ENCODE measurements around the gene SSR3.
A peak's percentile ranks its signal among the peaks of the same experiment; 100 is the strongest.

The SSR3 gene

DNA sequence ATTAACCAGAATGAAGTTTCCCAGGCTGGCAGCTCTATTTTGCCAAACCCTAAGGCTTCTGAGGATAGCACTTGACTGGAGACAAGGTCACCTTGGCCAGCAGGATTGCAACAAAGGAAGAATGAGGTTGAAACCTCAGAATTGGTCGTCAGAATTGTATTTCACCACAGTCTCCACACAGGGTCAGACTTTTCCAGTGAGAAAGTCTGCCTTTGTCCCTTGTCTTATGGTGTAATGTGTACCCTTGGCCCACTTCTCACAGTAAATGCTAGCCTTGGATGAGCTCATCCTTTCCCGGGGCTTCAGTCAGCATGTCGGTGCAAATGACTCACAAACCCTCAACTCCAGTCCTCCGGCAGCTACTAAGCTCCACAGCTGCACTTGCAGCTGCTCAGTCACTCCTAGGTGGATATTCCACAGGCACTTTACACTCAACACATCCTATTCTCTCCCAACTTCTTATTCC, 19.7 kb downstream of the SSR3 start:
- no peak for DNase-seq

DNA sequence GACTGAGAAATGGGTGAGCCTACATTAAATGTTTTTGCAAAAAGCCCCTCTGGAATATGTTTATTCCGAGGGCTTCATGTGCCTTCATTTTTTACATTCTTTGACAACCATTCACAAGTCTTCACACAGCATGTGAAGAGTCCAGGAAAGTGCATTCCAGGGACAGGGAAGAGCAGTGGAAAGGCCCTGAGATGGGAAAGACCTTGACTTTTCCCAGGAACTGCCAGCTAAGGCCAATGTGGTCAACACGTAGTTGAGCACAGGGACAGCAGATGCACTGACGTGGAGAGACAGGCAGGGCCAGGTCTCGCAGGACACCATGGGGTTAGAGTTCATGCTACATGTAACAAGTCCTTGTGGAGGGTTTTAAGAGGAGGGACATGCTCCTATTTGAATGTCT, 21.7 kb downstream of the SSR3 start:
- DNase-seq: no peak

- no peak for DNase-seq
These were observed 22.2 kb downstream of the SSR3 start for GRCh38 chr3:156532730-156533129.

DNA sequence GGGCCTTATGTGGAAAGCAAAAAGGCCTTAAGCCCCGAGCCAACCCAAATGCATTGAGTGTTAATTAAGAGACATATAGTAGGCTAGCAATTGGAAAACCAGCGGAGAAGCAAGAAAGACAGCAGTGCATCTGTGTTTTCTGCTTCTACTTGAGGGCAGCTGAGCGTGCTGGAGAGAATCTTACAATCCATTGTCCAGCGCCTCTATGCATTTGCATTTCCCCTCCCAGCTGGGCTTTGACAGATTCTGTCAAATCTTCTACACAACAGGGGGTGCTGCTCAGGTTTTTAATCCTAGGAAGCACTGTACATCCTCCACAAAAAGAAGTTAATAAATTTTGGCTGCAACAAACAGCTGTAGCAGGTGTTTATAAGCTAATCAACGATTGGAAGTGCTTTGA, 23.9 kb downstream of the SSR3 start:
- DNase-seq: no peak

GRCh38 chr3:156527060-156527459, 27.9 kb downstream of the SSR3 start:
- DNase-seq: no peak

- no peak for DNase-seq
These were observed 29.1 kb downstream of the SSR3 start for GRCh38 chr3:156525808-156526207.

DNA sequence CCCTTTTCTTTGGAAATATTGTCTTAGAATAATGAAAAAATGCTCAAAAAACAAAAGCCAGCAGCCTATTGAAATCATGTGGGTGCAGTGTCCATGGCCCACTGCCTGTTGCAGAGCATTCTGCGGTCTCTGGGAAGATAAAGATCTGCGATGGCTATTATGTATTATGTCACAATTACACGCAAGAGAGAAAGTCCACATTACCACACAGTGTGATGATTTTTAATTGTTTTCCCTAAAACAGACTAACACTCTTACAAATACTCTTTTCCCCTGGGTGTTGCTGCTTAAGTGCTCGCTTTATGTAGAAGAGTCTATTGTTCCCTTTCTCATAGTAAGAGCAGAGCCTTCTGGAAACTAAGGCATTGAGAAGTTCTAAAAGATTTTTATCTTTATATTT, 32.2 kb downstream of the SSR3 start:
- DNase-seq: no peak

DNA sequence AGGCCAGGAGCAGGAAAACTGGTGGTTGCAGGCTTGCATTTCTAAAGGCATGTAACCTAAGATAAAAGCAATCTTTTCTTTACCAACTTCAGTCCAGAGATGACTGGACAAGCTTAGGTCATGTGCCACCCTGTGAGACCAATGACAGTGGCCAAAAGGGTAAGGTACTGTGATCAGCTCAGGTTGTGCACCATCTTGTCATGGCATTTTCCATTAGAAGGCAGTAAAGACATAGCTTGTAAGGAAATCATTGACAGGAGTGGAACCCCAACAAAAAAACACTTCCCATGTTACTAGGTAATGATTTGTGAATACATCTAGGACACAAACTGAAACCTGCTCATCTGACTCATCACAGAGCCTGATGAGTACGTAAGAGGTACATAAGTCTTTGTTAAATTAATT, 35.2 kb downstream of the SSR3 start:
- DNase-seq: no peak

DNA sequence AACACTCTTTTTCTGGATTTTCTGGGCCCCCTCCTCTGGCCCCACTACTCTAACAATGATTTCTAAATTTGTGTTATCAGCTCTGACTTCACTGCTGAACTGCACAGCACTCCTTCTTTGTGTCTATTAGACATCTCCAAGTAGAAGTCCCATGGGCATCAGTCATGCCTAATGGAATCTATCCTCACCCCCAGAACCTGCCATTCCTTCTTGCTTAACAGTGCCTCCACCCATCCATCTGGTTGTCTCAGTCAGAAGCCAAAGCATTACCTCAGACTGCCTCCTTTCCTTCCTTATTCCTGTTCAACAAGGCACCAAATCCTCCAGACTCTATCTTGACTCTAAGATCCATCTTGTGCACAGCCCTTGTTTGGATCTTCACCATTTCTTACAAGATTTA, 36.2 kb downstream of the SSR3 start:
- no peak for DNase-seq

GRCh38 chr3:156516961-156517360, 38.0 kb downstream of the SSR3 start:
- no peak for DNase-seq

DNA sequence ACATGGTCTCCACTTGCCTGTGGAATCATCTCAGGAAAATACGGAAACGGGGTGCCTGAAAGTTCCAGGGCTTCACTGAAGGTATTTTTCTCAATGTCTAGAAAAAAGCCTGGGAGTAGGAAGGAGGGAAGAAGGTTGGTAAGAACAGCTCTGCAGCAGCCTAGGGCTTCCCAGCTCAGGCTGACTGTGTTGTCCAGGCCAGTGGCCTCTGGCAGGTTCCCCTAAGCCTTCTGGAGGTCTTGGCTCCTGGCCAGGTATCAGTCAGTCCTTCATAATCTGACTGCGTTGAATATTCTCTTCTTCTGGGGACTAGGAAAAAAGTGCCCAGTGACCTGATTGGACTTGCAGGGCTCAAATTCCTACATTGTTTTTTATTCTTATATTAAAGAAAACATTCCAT, 38.6 kb downstream of the SSR3 start:
- DNase-seq: no peak

- no peak for DNase-seq
These were observed 41.3 kb downstream of the SSR3 start for GRCh38 chr3:156513619-156514018.

GRCh38 chr3:156511987-156512677, 42.8 kb downstream of the SSR3 start:
- DNase-seq: no peak

- peak; percentile 68 for DNase-seq
These were observed 45.4 kb downstream of the SSR3 start for GRCh38 chr3:156509189-156510174.

DNA sequence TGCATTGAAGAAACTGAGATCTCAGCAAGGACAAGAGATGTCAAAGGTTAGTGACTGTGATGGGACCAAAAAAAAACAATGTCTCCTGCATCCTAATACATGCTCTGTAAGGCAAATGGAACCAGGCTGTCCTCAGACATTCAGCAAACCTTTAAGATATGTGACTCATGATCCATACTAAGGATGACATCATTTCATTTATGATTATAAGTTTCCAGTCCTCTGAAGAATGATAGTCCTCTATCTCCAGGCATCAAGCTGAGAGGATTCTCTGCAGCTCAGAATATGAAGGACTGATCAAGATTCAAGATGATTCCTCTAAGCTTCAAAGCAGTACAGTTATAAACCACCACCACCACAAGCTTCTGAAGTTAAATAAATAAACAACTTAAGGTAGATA, 47.6 kb downstream of the SSR3 start:
- DNase-seq: no peak

DNA sequence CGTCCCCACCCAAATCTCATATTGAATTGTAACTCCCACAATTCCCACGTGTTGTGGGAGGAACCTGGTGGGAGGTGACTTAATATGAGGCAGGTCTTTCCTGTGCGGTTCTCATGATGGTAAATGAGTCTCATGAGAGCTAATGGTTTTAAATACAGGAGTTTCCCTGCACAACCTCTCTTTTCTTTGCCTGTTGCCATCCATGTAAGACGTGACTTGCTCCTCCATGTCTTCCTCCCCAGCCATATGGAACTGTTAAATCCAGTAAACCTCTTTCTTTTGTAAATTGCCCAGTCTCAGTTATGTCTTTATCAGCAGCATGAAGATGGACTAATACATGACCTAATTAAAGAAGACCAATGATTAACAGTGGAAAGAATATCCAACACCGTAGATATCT, 56.6 kb downstream of the SSR3 start:
- no peak for DNase-seq

DNA sequence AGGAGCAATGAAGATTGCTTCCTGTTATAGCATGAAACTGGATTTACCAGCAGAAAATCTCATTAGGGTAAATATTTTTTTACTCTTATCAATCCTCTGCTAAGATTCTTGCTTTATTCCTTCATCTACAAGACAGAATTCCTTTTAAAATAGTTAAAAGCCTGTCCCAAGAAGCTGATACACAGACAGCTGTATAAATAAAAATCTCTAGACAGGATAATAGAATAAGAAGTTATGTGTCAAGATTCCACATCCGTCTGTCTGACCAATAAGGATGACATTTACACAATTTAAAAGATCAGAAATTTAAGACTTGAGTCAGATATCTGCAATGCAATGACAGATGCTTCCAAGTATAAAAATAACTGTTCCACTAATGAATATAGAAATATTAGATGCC, 57.6 kb downstream of the SSR3 start:
- DNase-seq: no peak

- DNase-seq: no peak
These were observed 59.1 kb downstream of the SSR3 start for GRCh38 chr3:156495816-156496215.

DNA sequence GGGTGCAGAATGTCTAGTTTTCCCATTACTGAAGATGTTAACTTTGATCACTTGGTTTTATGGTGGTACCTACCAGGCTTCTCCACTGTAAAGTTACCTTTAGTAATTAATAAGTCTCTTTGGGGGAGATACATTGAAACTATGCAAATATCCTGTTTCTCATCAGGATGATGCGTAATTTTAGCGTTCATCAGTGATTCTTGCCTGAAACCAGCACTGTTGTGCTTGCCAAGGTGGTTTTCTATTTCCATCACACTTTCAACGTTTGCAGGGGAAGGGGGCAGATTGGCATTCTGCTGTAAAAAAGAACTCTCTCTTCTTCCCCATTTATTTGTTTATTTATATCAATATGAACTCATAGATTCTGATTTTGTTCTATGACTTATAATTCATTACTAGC, 61.0 kb downstream of the SSR3 start:
- DNase-seq: no peak

DNA sequence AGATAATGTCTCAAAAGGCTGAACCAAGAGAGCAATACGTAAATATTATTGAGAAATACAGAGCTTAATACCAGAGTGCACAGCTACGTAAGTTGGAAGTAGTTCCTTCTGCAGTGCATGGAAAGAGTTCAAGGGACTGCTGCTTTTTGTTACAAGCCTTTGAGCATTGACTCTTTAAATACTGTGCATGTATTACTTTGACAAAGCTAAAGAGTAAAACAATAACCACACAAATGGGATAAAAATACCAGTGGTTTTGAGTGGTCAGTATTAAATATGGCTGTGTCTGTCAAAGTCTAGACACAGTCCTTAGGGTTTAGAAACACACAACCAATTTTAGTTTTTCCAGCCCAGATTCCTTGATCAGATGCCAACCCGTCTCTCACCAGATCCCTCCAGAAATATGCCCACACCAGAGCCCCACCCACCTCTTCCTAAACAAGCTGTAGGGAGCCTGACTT, 62.1 kb downstream of the SSR3 start:
- no peak for DNase-seq

GRCh38 chr3:156491192-156491591, 63.7 kb downstream of the SSR3 start:
- DNase-seq: no peak

All from NCI-H2029 treated with DMSO at 0.1 percent for 48 hours (cell line).